Measurements from ENCODE around the gene FBN2. TPM values are rescaled to one million over a fixed set of nuclear protein-coding genes. Genes with fewer than 3 reads are reported as not detected.

The FBN2 gene
- total and polyA plus RNA-seq, 2 of the 4 experiments (the other 2 are of a cell fraction): 26.7 to 69.0 TPM

GRCh38 chr5:128228521-128228920, 309.5 kb downstream of the FBN2 start:
- Histone ChIP-seq H4K20me1 (ENCODE audit: insufficient read depth, low read length) (no peaks in the 10 kb centered on the region), H2BK15ac (ENCODE audit: low read depth, low read length) (no peak overlapping the region), H3K9me3 (ENCODE audit: control insufficient read depth, insufficient read depth, low read length) (no peaks in the 10 kb centered on the region), H2BK20ac (ENCODE audit: low read depth, low read length) (no peak overlapping the region), H3K4me2 (ENCODE audit: low read depth, low read length) (no peak overlapping the region), H4K8ac (ENCODE audit: low read depth in 2 of 2, low read length in 2 of 2) (no peak overlapping the region), H2BK120ac (ENCODE audit: low read depth, low read length) (no peak overlapping the region), H3K4me1 (ENCODE audit: control insufficient read depth, insufficient read depth, low read length) (peaks cover 3% of the 10 kb centered on the region), H3K27ac (ENCODE audit: insufficient read depth, low read length) (no peak overlapping the region), H3K9me1 (ENCODE audit: insufficient read depth, low read length) (peaks cover 5% of the 10 kb centered on the region; the same call in 1 of the 2 replicates), H2BK5ac (ENCODE audit: low read depth, low read length, poor library complexity, severe bottlenecking) (no peak overlapping the region), H3K14ac (replicated peaks; ENCODE audit: low read depth, low read length) (no peak overlapping the region), H3K27me3 (ENCODE audit: control insufficient read depth, insufficient read depth, low read length) (no peaks in the 10 kb centered on the region), H3K36me3 (ENCODE audit: control insufficient read depth, insufficient read depth, low read length) (no peaks in the 10 kb centered on the region), H2AK9ac (replicated peaks; ENCODE audit: low read depth, low read length, poor library complexity) (no peak overlapping the region), H2AK5ac (ENCODE audit: low read depth, low read length) (no peak overlapping the region), H3K9ac (ENCODE audit: low read depth, low read length) (no peak overlapping the region), H4K5ac (ENCODE audit: low read depth, low read length) (no peak overlapping the region), H3K79me1 (ENCODE audit: low read depth in 1 of 2, low read length in 2 of 2) (no peaks in the 10 kb centered on the region), H3K4ac (ENCODE audit: low read depth, low read length) (no peak overlapping the region), H3K18ac (ENCODE audit: low read depth, low read length) (no peak overlapping the region), H3K4me3 (ENCODE audit: insufficient read depth, low read depth, low read length) (no peak overlapping the region), H3K56ac (ENCODE audit: extremely low read depth, insufficient read depth, low read length) (no peak overlapping the region), H3K23ac (ENCODE audit: low read depth, low read length) (no peak overlapping the region), H4K91ac (ENCODE audit: insufficient read depth, low read depth, low read length) (no peak overlapping the region), H2AFZ (replicated peaks; ENCODE audit: low read length, poor library complexity) (no peak overlapping the region)
- dilution Hi-C loops (cut with HindIII; ENCODE audit: low sequenced_read_pairs, unreplicated experiment) (no loop called here), intact Hi-C loops (cut with micrococcal nuclease) (no loop called here), in situ Hi-C loops (cut with MboI; ENCODE audit: low sequenced_read_pairs) (no loop called here)
- DNase-seq: peak; percentile 58
- ATAC-seq (ENCODE audit: low read depth): peak; percentile 45
- WGBS, 2 experiments (ENCODE audit: extremely low coverage in 2 of 2, insufficient read length in 1 of 2): 20% methylated on average over 1 of the region's 3 CpGs; no CpG with 5 or more reads in 1 of the 2 experiments
- TF ChIP-seq CTCF (conservative IDR thresholded peaks at IDR 0.05; ENCODE audit: low read depth, low read length) (no peak), SMC3 (IDR thresholded peaks at IDR 0.05; ENCODE audit: low read depth, low read length) (no peak), CHD1 (IDR thresholded peaks at IDR 0.05; ENCODE audit: low read depth, low read length) (no peak), CEBPB (IDR thresholded peaks at IDR 0.05; ENCODE audit: low read depth, low read length) (0 out of 2 replicates have a peak, but pooled peaks have one; percentile 11), ELK1 (IDR thresholded peaks at IDR 0.05; ENCODE audit: borderline replicate concordance, low read depth, low read length) (no peak)
- CTCF ChIA-PET: interaction anchor here (0.6 to 1.1 kb wide), 2 partner anchors 254 to 348 kb away, joined by 3 to 4 read pairs; no protein-coding TSS in a partner anchor
- POLR2A ChIA-PET (ENCODE audit: unreplicated experiment): no interaction called here
- BruUV-seq (replicated peaks): no TSS peak
